ENCODE measurements around the gene NCOA6. TPM values are rescaled to one million over a fixed set of nuclear protein-coding genes. Genes with fewer than 3 reads are reported as not detected.
A peak's percentile ranks its signal among the peaks of the same experiment; 100 is the strongest.

The NCOA6 gene
- total and polyA plus RNA-seq, 2 of the 4 experiments (the other 2 are of a cell fraction) = 3.6 to 13.1 TPM

DNA sequence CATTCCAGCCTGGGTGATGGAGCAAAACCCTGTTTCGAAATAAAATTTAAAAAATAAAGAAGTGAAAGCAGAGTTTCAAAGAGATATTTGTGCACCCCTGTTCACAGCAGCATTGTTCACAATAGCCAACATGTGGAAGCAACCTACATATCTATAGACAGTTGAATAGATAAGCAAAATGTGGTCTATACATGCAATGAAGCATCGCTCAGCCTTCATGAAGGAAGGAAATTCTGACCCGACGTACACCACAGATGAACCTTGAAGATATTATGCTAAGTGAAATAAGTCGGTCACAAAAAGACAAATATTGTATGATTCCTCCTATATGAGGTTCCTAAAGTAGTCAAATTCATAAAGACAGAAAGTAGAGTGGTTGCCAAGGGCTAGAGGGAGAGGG lies 6.5 kb upstream of the NCOA6 start:
- Histone ChIP-seq H3K4ac (ENCODE audit: low read depth, low read length) (no peak overlapping the region), H4K20me1 (ENCODE audit: insufficient read depth, low read length) (no peaks in the 10 kb centered on the region), H3K9me3 (ENCODE audit: control insufficient read depth, insufficient read depth, low read length) (no peaks in the 10 kb centered on the region), H2AK5ac (ENCODE audit: low read depth, low read length) (no peak overlapping the region), H3K27ac (ENCODE audit: insufficient read depth, low read length) (no peak overlapping the region), H4K5ac (ENCODE audit: low read depth, low read length) (no peak overlapping the region), H4K8ac (ENCODE audit: low read depth in 2 of 2, low read length in 2 of 2) (no peak overlapping the region), H2BK15ac (ENCODE audit: low read depth, low read length) (no peak overlapping the region), H3K27me3 (ENCODE audit: control insufficient read depth, insufficient read depth, low read length) (peaks cover 15% of the 10 kb centered on the region), H3K18ac (ENCODE audit: low read depth, low read length) (no peak overlapping the region), H3K14ac (replicated peaks; ENCODE audit: low read depth, low read length) (no peak overlapping the region), H3K9ac (ENCODE audit: low read depth, low read length) (no peak overlapping the region), H3K9me1 (ENCODE audit: insufficient read depth, low read length) (no peaks in the 10 kb centered on the region), H2BK20ac (ENCODE audit: low read depth, low read length) (no peak overlapping the region), H2BK120ac (ENCODE audit: low read depth, low read length) (no peak overlapping the region), H3K56ac (ENCODE audit: extremely low read depth, insufficient read depth, low read length) (0 out of 2 replicates have a peak overlapping the region, but pooled peaks have one; percentile 15), H3K4me1 (ENCODE audit: control insufficient read depth, insufficient read depth, low read length) (no peaks in the 10 kb centered on the region; the same call in 1 of the 2 replicates), H2BK5ac (ENCODE audit: low read depth, low read length, poor library complexity, severe bottlenecking) (no peak overlapping the region), H3K36me3 (ENCODE audit: control insufficient read depth, insufficient read depth, low read length) (no peaks in the 10 kb centered on the region), H4K91ac (ENCODE audit: insufficient read depth, low read depth, low read length) (no peak overlapping the region), H3K79me1 (ENCODE audit: low read depth in 1 of 2, low read length in 2 of 2) (no peaks in the 10 kb centered on the region), H3K4me2 (ENCODE audit: low read depth, low read length) (no peak overlapping the region), H3K23ac (ENCODE audit: low read depth, low read length) (no peak overlapping the region), H2AK9ac (replicated peaks; ENCODE audit: low read depth, low read length, poor library complexity) (no peak overlapping the region), H3K4me3 (ENCODE audit: insufficient read depth, low read depth, low read length) (no peak overlapping the region), H2AFZ (replicated peaks; ENCODE audit: low read length, poor library complexity) (no peak overlapping the region)
- DNase-seq = no peak
- 83% methylated on average over 3 of the region's 5 CpGs; no CpG with 5 or more reads in 1 of the 2 experiments for WGBS, 2 experiments (ENCODE audit: extremely low coverage in 2 of 2, insufficient read length in 1 of 2)
- in situ Hi-C loops (cut with MboI; ENCODE audit: low sequenced_read_pairs) = loop anchor here (25.0 kb wide), 1 partner anchor 605 kb away; the partner anchor contains the start of gene GDF5
- no peak for ATAC-seq (ENCODE audit: low read depth)
- intact Hi-C loops (cut with micrococcal nuclease) = loop anchor here (5.0 to 10.0 kb wide), 3 partner anchors 263 to 603 kb away; partner anchors contain the start of genes GDF5 and TRPC4AP
- ChIA-PET POLR2A (ENCODE audit: unreplicated experiment) (no interaction called here), CTCF (no interaction called here)
- dilution Hi-C loops (cut with HindIII; ENCODE audit: low sequenced_read_pairs, unreplicated experiment) = no loop called here
- TF ChIP-seq RAD21 (IDR thresholded peaks at IDR 0.05; ENCODE audit: low read length) = no peak
- TF ChIP-seq, protein P1, sequence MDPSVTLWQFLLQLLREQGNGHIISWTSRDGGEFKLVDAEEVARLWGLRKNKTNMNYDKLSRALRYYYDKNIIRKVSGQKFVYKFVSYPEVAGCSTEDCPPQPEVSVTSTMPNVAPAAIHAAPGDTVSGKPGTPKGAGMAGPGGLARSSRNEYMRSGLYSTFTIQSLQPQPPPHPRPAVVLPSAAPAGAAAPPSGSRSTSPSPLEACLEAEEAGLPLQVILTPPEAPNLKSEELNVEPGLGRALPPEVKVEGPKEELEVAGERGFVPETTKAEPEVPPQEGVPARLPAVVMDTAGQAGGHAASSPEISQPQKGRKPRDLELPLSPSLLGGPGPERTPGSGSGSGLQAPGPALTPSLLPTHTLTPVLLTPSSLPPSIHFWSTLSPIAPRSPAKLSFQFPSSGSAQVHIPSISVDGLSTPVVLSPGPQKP (IDR thresholded peaks at IDR 0.05; ENCODE audit: borderline replicate concordance, low read depth, low read length) = no peak
- no peak for TF ChIP-seq MXI1 (IDR thresholded peaks at IDR 0.05; ENCODE audit: borderline replicate concordance, low read depth, low read length)
- no peak for TF ChIP-seq RCOR1 (IDR thresholded peaks at IDR 0.05; ENCODE audit: insufficient replicate concordance, low read length)
- no peak for TF ChIP-seq SMC3 (IDR thresholded peaks at IDR 0.05; ENCODE audit: low read depth, low read length)
- TF ChIP-seq CHD1 (IDR thresholded peaks at IDR 0.05; ENCODE audit: low read depth, low read length) = no peak
- no peak for TF ChIP-seq FOS (IDR thresholded peaks at IDR 0.05; ENCODE audit: low read depth, low read length)
- TF ChIP-seq RFX5 (IDR thresholded peaks at IDR 0.05; ENCODE audit: low read depth, low read length) = no peak
- TF ChIP-seq, protein P2, sequence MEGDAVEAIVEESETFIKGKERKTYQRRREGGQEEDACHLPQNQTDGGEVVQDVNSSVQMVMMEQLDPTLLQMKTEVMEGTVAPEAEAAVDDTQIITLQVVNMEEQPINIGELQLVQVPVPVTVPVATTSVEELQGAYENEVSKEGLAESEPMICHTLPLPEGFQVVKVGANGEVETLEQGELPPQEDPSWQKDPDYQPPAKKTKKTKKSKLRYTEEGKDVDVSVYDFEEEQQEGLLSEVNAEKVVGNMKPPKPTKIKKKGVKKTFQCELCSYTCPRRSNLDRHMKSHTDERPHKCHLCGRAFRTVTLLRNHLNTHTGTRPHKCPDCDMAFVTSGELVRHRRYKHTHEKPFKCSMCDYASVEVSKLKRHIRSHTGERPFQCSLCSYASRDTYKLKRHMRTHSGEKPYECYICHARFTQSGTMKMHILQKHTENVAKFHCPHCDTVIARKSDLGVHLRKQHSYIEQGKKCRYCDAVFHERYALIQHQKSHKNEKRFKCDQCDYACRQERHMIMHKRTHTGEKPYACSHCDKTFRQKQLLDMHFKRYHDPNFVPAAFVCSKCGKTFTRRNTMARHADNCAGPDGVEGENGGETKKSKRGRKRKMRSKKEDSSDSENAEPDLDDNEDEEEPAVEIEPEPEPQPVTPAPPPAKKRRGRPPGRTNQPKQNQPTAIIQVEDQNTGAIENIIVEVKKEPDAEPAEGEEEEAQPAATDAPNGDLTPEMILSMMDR (conservative IDR thresholded peaks at IDR 0.05; ENCODE audit: low read depth, low read length) = no peak
- TF ChIP-seq NFE2L2 (IDR thresholded peaks at IDR 0.05; ENCODE audit: low read depth, low read length) = no peak
- TF ChIP-seq, protein P3, sequence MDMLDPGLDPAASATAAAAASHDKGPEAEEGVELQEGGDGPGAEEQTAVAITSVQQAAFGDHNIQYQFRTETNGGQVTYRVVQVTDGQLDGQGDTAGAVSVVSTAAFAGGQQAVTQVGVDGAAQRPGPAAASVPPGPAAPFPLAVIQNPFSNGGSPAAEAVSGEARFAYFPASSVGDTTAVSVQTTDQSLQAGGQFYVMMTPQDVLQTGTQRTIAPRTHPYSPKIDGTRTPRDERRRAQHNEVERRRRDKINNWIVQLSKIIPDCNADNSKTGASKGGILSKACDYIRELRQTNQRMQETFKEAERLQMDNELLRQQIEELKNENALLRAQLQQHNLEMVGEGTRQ (IDR thresholded peaks at IDR 0.05; ENCODE audit: low read depth, low read length) = no peak
- no peak for TF ChIP-seq CEBPB (IDR thresholded peaks at IDR 0.05; ENCODE audit: low read depth, low read length)
- no peak for TF ChIP-seq MAFK (IDR thresholded peaks at IDR 0.05; ENCODE audit: low read depth, low read length)
- TF ChIP-seq POLR2A (IDR thresholded peaks at IDR 0.05; ENCODE audit: low read depth, low read length) = no peak
- TF ChIP-seq BHLHE40 (IDR thresholded peaks at IDR 0.05; ENCODE audit: low read depth, low read length) = no peak
- TF ChIP-seq MAZ (IDR thresholded peaks at IDR 0.05; ENCODE audit: borderline replicate concordance, low read depth, low read length) = no peak
- BruUV-seq (replicated peaks) = no TSS peak
